Adrenal gland (tissue), 5 donors: Measurements from ENCODE around the gene CAPN7.

Experiments used
- CTCF ChIP-seq, 6 experiments: fragments of 450-650 bp in 4 of 6; fragments of 200-600 bp in 2 of 6; sonication (generic) in 1 of 6; IDR thresholded peaks; 1 replicate in 5 of 6; 2 replicates in 1 of 6; pipeline versions ENCODE4 v1.5.1 to v1.8.0; 2016 to 2021; ENCODE audit warnings: antibody characterized with exemption in 6 of 6, mild to moderate bottlenecking in 2 of 6, moderate library complexity in 1 of 6
- POLR2A ChIP-seq, 2 donors: fragments of 450-650 bp; IDR thresholded peaks; one replicate each; pipeline ENCODE4 v1.6.1; 2017; ENCODE audit warnings: antibody characterized with exemption in 2 of 2, mild to moderate bottlenecking in 2 of 2, moderate library complexity in 1 of 2
- donor health status: DM: no; HTN: no; CAD: no.

- TF ChIP-seq POLR2A (IDR thresholded peaks at IDR 0.05) (no peak), CTCF (IDR thresholded peaks at IDR 0.05) (no peak)
Observed at GRCh38 chr3:15161133-15161532, 44.9 kb upstream of the CAPN7 start.
